Measurements from ENCODE around the gene FKBP3. TPM values are rescaled to one million over a fixed set of nuclear protein-coding genes. Genes with fewer than 3 reads are reported as not detected.

The FKBP3 gene
- total and polyA plus RNA-seq, 2 donors (not counting 1 experiment from before 2014, with no cell fraction given) = 18.5 to 58.7 TPM

- 67% methylated on average over 1 of the region's 4 CpGs for WGBS (ENCODE audit: insufficient coverage)
- Mint-ChIP-seq H3K27me3 (no peaks in the 10 kb centered on the region), H3K4me1 (peaks cover 6% of the 10 kb centered on the region), H3K27ac (no peak overlapping the region), H3K4me3 (no peak overlapping the region), H3K9me3 (ENCODE audit: insufficient read depth) (no peaks in the 10 kb centered on the region)
- Histone ChIP-seq H3K9me3 (ENCODE audit: control extremely low read depth in 1 of 3, control insufficient read depth in 2 of 3, insufficient read depth in 1 of 3, low read length in 2 of 3) (no peaks in the 10 kb centered on the region), H4K20me1 (ENCODE audit: control insufficient read depth, insufficient read depth, low read length, poor library complexity, severe bottlenecking) (peaks cover 26% of the 10 kb centered on the region), H3K27me3 (replicated peaks in 1 of 4; ENCODE audit: control extremely low read depth in 1 of 4, control insufficient read depth in 3 of 4, insufficient read depth in 4 of 4, low read length in 3 of 4) (no peaks in the 10 kb centered on the region), H3K36me3 (replicated peaks in 1 of 2; ENCODE audit: control extremely low read depth in 1 of 2, control insufficient read depth in 1 of 2, extremely low read depth in 1 of 2, insufficient read depth in 2 of 2, low read length in 1 of 2) (peaks cover 8 to 42% of the 10 kb centered on the region in 2 experiments), H3K27ac (ENCODE audit: low read length in 2 of 2) (no peak overlapping the region), H3K79me2 (ENCODE audit: control insufficient read depth, insufficient read depth, low read length) (peaks cover 56% of the 10 kb centered on the region), H3K4me3 (ENCODE audit: control extremely low read depth in 1 of 5, extremely low read depth in 1 of 5, insufficient read depth in 1 of 5, low read depth in 2 of 5, low read length in 4 of 5) (no peak overlapping the region), H3K4me1 (ENCODE audit: control insufficient read depth in 2 of 2, insufficient read depth in 2 of 2, low read length in 2 of 2) (no peaks in the 10 kb centered on the region), H3K4me2 (replicated peaks; ENCODE audit: low read depth, low read length, poor library complexity, severe bottlenecking) (no peak overlapping the region), H3K9ac (ENCODE audit: low read length) (no peak overlapping the region), H2AFZ (ENCODE audit: insufficient read depth, low read depth, low read length, poor library complexity, severe bottlenecking) (no peak overlapping the region)
- CTCF ChIA-PET = no interaction called here
- TF ChIP-seq CTCF (IDR thresholded peaks at IDR 0.05) = no peak
- TF ChIP-seq EZH2 (IDR thresholded peaks at IDR 0.05; ENCODE audit: borderline replicate concordance, insufficient read depth, low read depth, low read length, poor library complexity, severe bottlenecking) = no peak
- no peak for DNase-seq
- ATAC-seq (ENCODE audit: low read depth) = no peak
- POLR2A ChIA-PET = no interaction called here
- intact Hi-C loops (cut with micrococcal nuclease) = loop anchor here (5.0 kb wide), 1 partner anchor 37 kb away; the partner anchor contains the start of gene FKBP3
Measured at GRCh38 chr14:45095143-45095542, 39.1 kb downstream of the FKBP3 start.

DNA sequence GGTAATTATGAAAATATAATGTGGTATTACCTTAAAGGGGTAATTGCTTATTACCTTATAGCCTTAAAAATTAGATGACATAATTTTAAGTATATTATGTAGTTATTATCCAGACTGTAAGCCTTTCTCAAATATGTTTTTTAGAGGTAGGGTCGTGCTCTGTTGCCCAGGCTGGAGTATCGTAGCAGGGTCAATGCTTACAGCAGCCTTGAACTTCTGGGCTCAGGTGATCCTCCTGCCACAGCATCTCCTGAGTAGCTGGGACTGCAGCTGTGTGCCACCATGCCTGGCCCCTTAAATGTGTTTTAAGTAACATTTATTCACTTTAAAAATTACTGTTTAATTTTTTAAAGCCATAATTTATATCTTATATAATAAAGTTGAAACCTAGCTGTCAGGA, 40.0 kb downstream of the FKBP3 start:
- H3K4me1 Mint-ChIP-seq = peaks cover 14% of the 10 kb centered on the region
- peaks cover 7 to 37% of the 10 kb centered on the region in 2 experiments for H3K36me3 ChIP-seq (replicated peaks in 1 of 2; ENCODE audit: control extremely low read depth in 1 of 2, control insufficient read depth in 1 of 2, extremely low read depth in 1 of 2, insufficient read depth in 2 of 2, low read length in 1 of 2)
- TF ChIP-seq CTCF (IDR thresholded peaks at IDR 0.05) (no peak), EZH2 (IDR thresholded peaks at IDR 0.05; ENCODE audit: borderline replicate concordance, insufficient read depth, low read depth, low read length, poor library complexity, severe bottlenecking) (no peak)
- 100% methylated on average over 2 of the region's 2 CpGs for WGBS (ENCODE audit: insufficient coverage)
- no peaks in the 10 kb centered on the region for H3K27me3 ChIP-seq (replicated peaks in 1 of 4; ENCODE audit: control extremely low read depth in 1 of 4, control insufficient read depth in 3 of 4, insufficient read depth in 4 of 4, low read length in 3 of 4)
- H3K9ac ChIP-seq (ENCODE audit: low read length) = no peak overlapping the region
- H3K9me3 ChIP-seq (ENCODE audit: control extremely low read depth in 1 of 3, control insufficient read depth in 2 of 3, insufficient read depth in 1 of 3, low read length in 2 of 3) = no peaks in the 10 kb centered on the region
- no peak overlapping the region for H3K27ac Mint-ChIP-seq
- no peak overlapping the region for H3K4me3 Mint-ChIP-seq
- intact Hi-C loops (cut with micrococcal nuclease) = no loop called here
- no peaks in the 10 kb centered on the region for H3K9me3 Mint-ChIP-seq (ENCODE audit: insufficient read depth)
- ATAC-seq (ENCODE audit: low read depth) = no peak
- H2AFZ ChIP-seq (ENCODE audit: insufficient read depth, low read depth, low read length, poor library complexity, severe bottlenecking) = no peak overlapping the region
- H3K27ac ChIP-seq (ENCODE audit: low read length in 2 of 2) = no peak overlapping the region
- peaks cover 26% of the 10 kb centered on the region for H4K20me1 ChIP-seq (ENCODE audit: control insufficient read depth, insufficient read depth, low read length, poor library complexity, severe bottlenecking)
- H3K27me3 Mint-ChIP-seq = no peaks in the 10 kb centered on the region
- peaks cover 4 to 6% of the 10 kb centered on the region in 2 donors for H3K4me1 ChIP-seq (ENCODE audit: control insufficient read depth in 2 of 2, insufficient read depth in 2 of 2, low read length in 2 of 2)
- H3K79me2 ChIP-seq (ENCODE audit: control insufficient read depth, insufficient read depth, low read length) = peaks cover 65% of the 10 kb centered on the region
- POLR2A ChIA-PET = no interaction called here
- no peak for DNase-seq
- H3K4me2 ChIP-seq (replicated peaks; ENCODE audit: low read depth, low read length, poor library complexity, severe bottlenecking) = no peak overlapping the region
- H3K4me3 ChIP-seq (ENCODE audit: control extremely low read depth in 1 of 5, extremely low read depth in 1 of 5, insufficient read depth in 1 of 5, low read depth in 2 of 5, low read length in 4 of 5) = no peak overlapping the region
- CTCF ChIA-PET = no interaction called here
